Panc1 (cell line): Measurements from ENCODE around the gene MYB.

Experiments
- CTCF ChIP-seq: fragments of 450-650 bp; IDR thresholded peaks from 2 replicates; pipeline ENCODE4 v1.5.1; 2017; ENCODE audit warnings: mild to moderate bottlenecking
- POLR2AphosphoS5 ChIP-seq: IDR thresholded peaks from 2 replicates; pipeline ENCODE4 v1.6.1; 2012; ENCODE audit warnings: mild to moderate bottlenecking, low read depth, low read length, moderate library complexity
- REST ChIP-seq, 2 experiments: IDR thresholded peaks; 2 replicates each; pipeline ENCODE4 v1.6.1; 2011 to 2012; ENCODE audit warnings: low read depth in 2 of 2, control low read depth in 1 of 2, low read length in 1 of 2, mild to moderate bottlenecking in 1 of 2, moderate library complexity in 1 of 2; ENCODE audit not compliant: insufficient read depth in 1 of 2
- SIN3A ChIP-seq: IDR thresholded peaks from 2 replicates; pipeline ENCODE4 v1.6.1; 2012; ENCODE audit warnings: low read depth, mild to moderate bottlenecking, low read length, moderate library complexity, borderline replicate concordance; ENCODE audit not compliant: insufficient read depth

- TF ChIP-seq CTCF (no peak), REST (IDR thresholded peaks at IDR 0.05; ENCODE audit: insufficient read depth in 1 of 2, low read depth in 2 of 2, low read length in 1 of 2) (no peak), POLR2AphosphoS5 (no peak), SIN3A (no peak)
These were observed 19.4 kb upstream of the MYB start for GRCh38 chr6:135161411-135162395.
